Activated B cell treated with CpG ODN at 0.5 μM for 24 hours (primary cell): ENCODE data around the gene DNMBP. TPM values are rescaled to one million over a fixed set of nuclear protein-coding genes. Genes with fewer than 3 reads are reported as not detected.

Experiments
- ATAC-seq: fragments of 200-7000 bp; cut with Tn5 transposase; one replicate; pipeline ENCODE4 v1.10.0; 2021; ENCODE audit warnings: low read depth, mild to moderate bottlenecking, moderate library complexity
- CTCF ChIA-PET: fragments of 350-600 bp; sonication (Branson Sonifier 250); formaldehyde crosslinking; loops from one replicate; lab custom pipeline; 2021; ENCODE audit warnings: antibody characterized with exemption; lab: Charles Lee
- POLR2A ChIA-PET: fragments of 350-600 bp; sonication (Branson Sonifier 250); formaldehyde crosslinking; loops from one replicate; lab custom pipeline; 2021; ENCODE audit warnings: antibody characterized with exemption; lab: Charles Lee
- DNase-seq: peaks from one replicate; pipeline ENCODE4 v3.0.0; 2022
- H3K27ac Mint-ChIP-seq: one replicate; pipeline ENCODE4 v1.8.0; 2020; ENCODE audit warnings: mixed read lengths
- H3K27me3 Mint-ChIP-seq: one replicate; pipeline ENCODE4 v1.8.0; 2021; ENCODE audit warnings: mixed read lengths
- H3K36me3 Mint-ChIP-seq: one replicate; pipeline ENCODE4 v1.8.0; 2021; ENCODE audit warnings: low read depth, mixed read lengths
- H3K4me1 Mint-ChIP-seq: one replicate; pipeline ENCODE4 v1.8.0; 2021; ENCODE audit warnings: mixed read lengths
- H3K4me3 Mint-ChIP-seq: one replicate; pipeline ENCODE4 v1.8.0; 2020; ENCODE audit warnings: mild to moderate bottlenecking, mixed read lengths
- H3K9me3 Mint-ChIP-seq: one replicate; pipeline ENCODE4 v1.8.0; 2020; ENCODE audit warnings: mixed read lengths
- CTCF ChIP-seq: fragments of 200-600 bp; IDR thresholded peaks from one replicate; pipeline ENCODE4 v1.8.0; 2022; ENCODE audit warnings: antibody characterized with exemption, mild to moderate bottlenecking
- intact Hi-C: fragments of 100-400 bp; cut with micrococcal nuclease; formaldehyde crosslinking; loops from one replicate; pipeline ENCODE4 v1.15.1; 2024
- total RNA-seq: library from RNA; stranded (reverse); gene quantifications from 2 replicates; pipeline ENCODE4 v1.2.3, GENCODE V29; 2022

DNMBP gene
- total RNA-seq, 1 donor from 2014 or later: 13.1 TPM

- TF ChIP-seq CTCF: no peak
- POLR2A ChIA-PET: no interaction called here
- ATAC-seq: no peak
- Mint-ChIP-seq H3K27ac (no peak overlapping the region), H3K4me1 (no peaks in the 10 kb centered on the region), H3K4me3 (no peak overlapping the region), H3K9me3 (peaks cover 2% of the 10 kb centered on the region), H3K27me3 (no peaks in the 10 kb centered on the region), H3K36me3 (no peaks in the 10 kb centered on the region)
- intact Hi-C loops: no loop called here
- CTCF ChIA-PET: interaction anchor here (1.7 kb wide), 1 partner anchor 8 kb away, joined by 4 read pairs; no protein-coding TSS in a partner anchor
- no peak for DNase-seq
Observed at GRCh38 chr10:100037758-100038315, 28.1 kb upstream of the DNMBP start.

DNA sequence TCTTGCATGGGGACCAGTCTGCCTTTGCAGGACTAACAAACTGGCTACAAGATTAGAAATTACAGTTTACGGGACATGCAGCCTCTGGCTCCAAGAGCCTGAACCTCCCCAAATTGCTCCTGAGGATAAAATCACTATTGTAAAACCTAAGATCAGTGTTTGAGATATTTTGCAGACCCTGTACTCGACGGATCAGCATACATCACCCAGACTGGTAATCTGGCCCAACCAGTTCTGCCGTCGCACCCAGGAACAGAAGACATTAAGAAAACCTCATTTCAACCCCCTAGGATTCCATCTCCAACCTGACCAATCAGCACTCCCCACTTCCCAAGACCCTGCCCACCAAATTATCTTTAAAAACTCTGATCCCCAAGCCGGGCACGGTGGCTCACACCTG, 27.1 kb upstream of the DNMBP start:
- CTCF ChIA-PET: interaction anchor here (1.7 kb wide), 1 partner anchor 9 kb away, joined by 4 read pairs; no protein-coding TSS in a partner anchor
- ATAC-seq: no peak
- no peaks in the 10 kb centered on the region for H3K27me3 Mint-ChIP-seq
- H3K4me1 Mint-ChIP-seq: no peaks in the 10 kb centered on the region
- peaks cover 2% of the 10 kb centered on the region for H3K9me3 Mint-ChIP-seq
- no peak overlapping the region for H3K4me3 Mint-ChIP-seq
- intact Hi-C loops: no loop called here
- DNase-seq: no peak
- no peak for TF ChIP-seq CTCF
- POLR2A ChIA-PET: interaction anchor here (1.0 kb wide), 1 partner anchor 23 kb away, joined by 3 read pairs; no protein-coding TSS in a partner anchor
- no peaks in the 10 kb centered on the region for H3K36me3 Mint-ChIP-seq
- no peak overlapping the region for H3K27ac Mint-ChIP-seq

DNA sequence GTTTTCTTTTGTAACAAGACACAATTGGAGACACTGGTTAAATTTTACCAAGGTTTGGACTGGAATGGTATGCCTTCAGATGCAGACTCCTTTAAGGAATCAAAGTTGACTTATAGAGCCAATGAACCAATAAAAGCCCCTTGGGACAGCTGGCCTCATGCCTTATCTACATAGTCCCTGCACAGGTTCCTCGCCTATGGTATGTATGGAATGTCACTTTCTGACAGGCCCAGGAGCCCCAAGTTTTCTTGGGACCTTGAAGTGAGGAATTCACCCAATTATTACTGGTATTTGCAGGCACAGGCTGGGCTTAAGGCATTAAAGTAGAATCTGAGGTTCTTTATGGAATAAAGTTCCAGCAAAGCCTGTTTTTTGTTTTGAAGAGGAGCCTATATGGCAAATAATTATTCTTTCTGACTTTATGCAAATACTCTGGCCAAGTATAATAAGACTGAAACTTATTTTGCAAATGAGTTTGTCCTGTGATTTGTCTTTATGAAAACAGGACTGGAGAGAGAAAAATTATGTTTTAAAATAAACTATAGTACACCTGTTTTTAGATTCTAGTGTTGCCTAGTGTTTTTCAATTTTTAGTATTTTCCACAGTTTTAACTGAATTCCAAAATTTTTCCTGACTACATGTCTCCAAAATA, 24.1 kb upstream of the DNMBP start:
- no peak overlapping the region for H3K4me3 Mint-ChIP-seq
- H3K36me3 Mint-ChIP-seq: no peaks in the 10 kb centered on the region
- H3K27me3 Mint-ChIP-seq: no peaks in the 10 kb centered on the region
- TF ChIP-seq CTCF: no peak
- intact Hi-C loops: no loop called here
- H3K27ac Mint-ChIP-seq: no peak overlapping the region
- H3K4me1 Mint-ChIP-seq: no peaks in the 10 kb centered on the region
- peaks cover 2% of the 10 kb centered on the region for H3K9me3 Mint-ChIP-seq
- DNase-seq (no peak), ATAC-seq (no peak)
- ChIA-PET CTCF (no interaction called here), POLR2A (no interaction called here)

- DNase-seq (no peak), ATAC-seq (no peak)
- no peak for TF ChIP-seq CTCF
- intact Hi-C loops: no loop called here
- H3K4me1 Mint-ChIP-seq: no peaks in the 10 kb centered on the region
- H3K27ac Mint-ChIP-seq: no peak overlapping the region
- CTCF ChIA-PET: no interaction called here
- H3K36me3 Mint-ChIP-seq: no peaks in the 10 kb centered on the region
- H3K27me3 Mint-ChIP-seq: no peaks in the 10 kb centered on the region
- no peak overlapping the region for H3K4me3 Mint-ChIP-seq
- POLR2A ChIA-PET: no interaction called here
- H3K9me3 Mint-ChIP-seq: peaks cover 4% of the 10 kb centered on the region
Observed at GRCh38 chr10:100027416-100027815, 17.7 kb upstream of the DNMBP start.

GRCh38 chr10:100025576-100025975, 15.8 kb upstream of the DNMBP start:
- Mint-ChIP-seq H3K4me3 (no peak overlapping the region), H3K4me1 (peaks cover 11% of the 10 kb centered on the region), H3K9me3 (peaks cover 4% of the 10 kb centered on the region), H3K27ac (no peak overlapping the region), H3K36me3 (no peaks in the 10 kb centered on the region), H3K27me3 (no peaks in the 10 kb centered on the region)
- ChIA-PET POLR2A (interaction anchor here (0.7 kb wide), 1 partner anchor 95 kb away, joined by 3 read pairs; no protein-coding TSS in a partner anchor), CTCF (interaction anchor here (2.1 kb wide), 1 partner anchor 20 kb away, joined by 5 read pairs; no protein-coding TSS in a partner anchor)
- intact Hi-C loops: no loop called here
- ATAC-seq: no peak
- no peak for TF ChIP-seq CTCF
- no peak for DNase-seq
